K562 (cell line): ENCODE measurements around the gene KCTD13. TPM values are rescaled to one million over a fixed set of nuclear protein-coding genes. Genes with fewer than 3 reads are reported as not detected.

Experiments used
- ATAC-seq: fragments of 200-7000 bp; cut with Tn5 transposase; 3 replicates; pipeline ENCODE4 v1.9.1; 2020; ENCODE audit warnings: moderate library complexity
- BruUV-seq: library from RNA; stranded (reverse); fragments of 400-500 nt; replicated peaks from 2 replicates; lab custom pipeline; 2021; lab: Mats Ljungman, UMichigan
- CTCF ChIA-PET: fragments of 300-600 bp; formaldehyde crosslinking; extraction: SDS; loops from one replicate; lab custom pipeline; 2021; ENCODE audit warnings: low intra/inter-chr PET ratio; lab: Yijun Ruan, JAX
- POLR2A ChIA-PET: fragments of 300-600, 350-650 bp; sonication (Branson Sonifier 250); formaldehyde crosslinking; extraction: SDS; loops from one replicate; lab custom pipeline; 2021; ENCODE audit warnings: antibody characterized with exemption, inconsistent platforms; lab: Yijun Ruan, JAX
- DNase-seq, 4 experiments: peaks; one replicate each; pipeline versions ENCODE4 v3.0.0 to v3.0.0-alpha.2; 2011 to 2018; ENCODE audit warnings: low spot score in 3 of 4, mixed read lengths in 3 of 4; ENCODE audit errors: extremely low read depth in 1 of 4
- FAIRE-seq: peaks from 2 replicates; lab custom pipeline; 2011; peaks lifted over from hg19 to GRCh38; lab: Jason Lieb, UNC
- H2AFZ ChIP-seq: 2 replicates; pipeline ENCODE4 v1.6.0; 2011; ENCODE audit warnings: low read depth, low read length, control low read depth, inconsistent platforms
- H3K27ac ChIP-seq: fragments of 200-600 bp; 3 replicates; pipeline ENCODE4 v1.8.0; 2011; ENCODE audit warnings: low read depth, mild to moderate bottlenecking, control low read depth, inconsistent platforms, low read length, moderate library complexity, mixed read lengths; ENCODE audit errors: extremely low read depth
- H3K27me3 ChIP-seq, 2 experiments: fragments of 300-600 bp in 1 of 2; 2 replicates in 1 of 2; 3 replicates in 1 of 2; pipeline versions ENCODE4 v1.6.0 to v1.8.0; 2011; ENCODE audit warnings: inconsistent platforms in 2 of 2, low read length in 2 of 2, mild to moderate bottlenecking in 1 of 2, mixed read lengths in 1 of 2, moderate library complexity in 1 of 2; ENCODE audit not compliant: control insufficient read depth in 2 of 2, insufficient read depth in 2 of 2
- H3K36me3 ChIP-seq: fragments of 300-600 bp; 3 replicates; pipeline ENCODE4 v1.8.0; 2011; ENCODE audit warnings: mild to moderate bottlenecking, low read length, inconsistent platforms; ENCODE audit not compliant: control insufficient read depth, insufficient read depth
- H3K4me1 ChIP-seq, 2 experiments: fragments of 200-600 bp in 1 of 2; replicated peaks in 1 of 2; 2 replicates in 1 of 2; 3 replicates in 1 of 2; pipeline versions ENCODE4 v1.5.1 to v1.8.0; 2011; ENCODE audit warnings: inconsistent platforms in 2 of 2, low read length in 2 of 2, mild to moderate bottlenecking in 1 of 2, mixed read lengths in 1 of 2, moderate library complexity in 1 of 2; ENCODE audit not compliant: control insufficient read depth in 2 of 2, insufficient read depth in 2 of 2
- H3K4me2 ChIP-seq: 2 replicates; pipeline ENCODE4 v1.6.1; 2011; ENCODE audit warnings: low read length, control low read depth, inconsistent platforms, mixed read lengths; ENCODE audit not compliant: insufficient read depth
- H3K4me3 ChIP-seq: fragments of 200-600 bp; sonication (generic), shearing (Covaris generic); 2 replicates; pipeline ENCODE4 v1.5.1; 2016; ENCODE audit warnings: control low read depth, inconsistent platforms
- H3K79me2 ChIP-seq: fragments of 200-600 bp; 3 replicates; pipeline ENCODE4 v1.8.0; 2011; ENCODE audit warnings: low read length, inconsistent platforms; ENCODE audit not compliant: control insufficient read depth, insufficient read depth
- H3K9ac ChIP-seq, 2 experiments: 2 replicates each; pipeline versions ENCODE4 v1.6.0 to v1.6.1; 2011; ENCODE audit warnings: low read depth in 2 of 2, low read length in 2 of 2, control low read depth in 1 of 2, inconsistent platforms in 1 of 2, mild to moderate bottlenecking in 1 of 2, mixed read lengths in 1 of 2; ENCODE audit not compliant: insufficient read depth in 1 of 2
- H3K9me1 ChIP-seq: one replicate; pipeline ENCODE4 v1.6.0; 2011; ENCODE audit warnings: inconsistent platforms, mild to moderate bottlenecking, low read length, moderate library complexity; ENCODE audit not compliant: control insufficient read depth, insufficient read depth
- H3K9me3 ChIP-seq: replicated peaks from 2 replicates; pipeline ENCODE4 v1.5.1; 2011; ENCODE audit warnings: low read depth, low read length, inconsistent platforms; ENCODE audit not compliant: control insufficient read depth, insufficient read depth
- H4K20me1 ChIP-seq: replicated peaks from 2 replicates; pipeline ENCODE4 v1.6.1; 2011; ENCODE audit warnings: low read length, inconsistent platforms, mixed read lengths; ENCODE audit not compliant: control insufficient read depth, insufficient read depth
- FOXJ2 ChIP-seq: fragments of 200-800 bp; sonication (Bioruptor generic); IDR thresholded peaks from 2 replicates; pipeline ENCODE4 v1.6.1; 2016; ENCODE audit warnings: missing genetic modification characterization, missing compliant biosample characterization
- MAZ ChIP-seq, 2 experiments: fragments of 450-650 bp in 1 of 2; sonication (generic) in 1 of 2; formaldehyde crosslinking; IDR thresholded peaks in 1 of 2; conservative IDR thresholded peaks in 1 of 2; 2 replicates each; pipeline versions ENCODE4 v1.4.0 to v1.5.0; 2020; ENCODE audit warnings: mild to moderate bottlenecking in 1 of 2, missing genetic modification reagents in 1 of 2
- VEZF1 ChIP-seq: fragments of 200-800 bp; sonication (Bioruptor generic); IDR thresholded peaks from 2 replicates; pipeline ENCODE4 v1.6.1; 2017; ENCODE audit warnings: missing genetic modification characterization, missing compliant biosample characterization
- WHSC1 ChIP-seq: IDR thresholded peaks from one replicate; pipeline ENCODE4 v1.6.1; 2012; ENCODE audit warnings: low read length, control low read depth, inconsistent platforms
- WGBS: fragments of 100-300 bp; shearing (Covaris generic); methylation state at CpG from one replicate; pipeline ENCODE4 v1.1.6; 2016; ENCODE audit warnings: low coverage, mixed read lengths; ENCODE audit not compliant: insufficient coverage; ENCODE audit errors: missing lambda C conversion rate; 5-methylcytosine and 5-hydroxymethylcytosine counted together
- in situ Hi-C: fragments of 300-500 bp; cut with MboI; formaldehyde crosslinking; loops from 4 replicates; pipeline ENCODE4 v1.15.0; 2018; ENCODE audit warnings: inconsistent platforms, mixed read lengths
- intact Hi-C: fragments of 100-400 bp; cut with micrococcal nuclease; formaldehyde crosslinking; loops from 2 replicates; pipeline ENCODE4 v1.14.2; 2022
- polyA plus RNA-seq, 8 experiments: library from polyadenylated mRNA; depleted of rRNA in 4 of 8; stranded (reverse) in 5 of 8; unstranded in 3 of 8; fragments of >200 nt; fragmentation: Nextera tagmentation in 2 of 8; fragmentation: Illumina TruSeq in 1 of 8; extraction: Ambion mirVana in 2 of 8; extraction: Trizol in 1 of 8; gene quantifications; 2 replicates each; pipeline versions ENCODE4 v1.2.1 to v1.2.3, GENCODE V29; 2011 to 2014; ENCODE audit warnings: inconsistent platforms in 1 of 8, missing spikeins in 1 of 8
- total RNA-seq, 7 experiments: library from RNA; depleted of rRNA in 6 of 7; stranded (reverse); fragments of >200 nt in 6 of 7; fragmentation: Illumina TruSeq in 2 of 7; extraction: Trizol in 2 of 7; gene quantifications; 2 replicates each; pipeline versions ENCODE4 v1.2.1 to v1.2.3, GENCODE V29; 2011 to 2021; ENCODE audit warnings: low replicate concordance in 1 of 7
- TF ChIP-seq, protein P1 (sequence below), 2 experiments: fragments of 450-650 bp in 1 of 2; sonication (generic) in 1 of 2; formaldehyde crosslinking in 1 of 2; IDR thresholded peaks; 2 replicates each; pipeline versions ENCODE4 v1.7.1 to v1.9.0; 2016 to 2022; ENCODE audit warnings: inconsistent platforms in 1 of 2, mild to moderate bottlenecking in 1 of 2, missing genetic modification reagents in 1 of 2
- TF ChIP-seq, protein P2 (sequence below): sonication (generic); formaldehyde crosslinking; IDR thresholded peaks from 2 replicates; pipeline ENCODE4 v1.9.0; 2022; ENCODE audit warnings: mild to moderate bottlenecking, missing genetic modification reagents
- TF ChIP-seq, protein P3 (sequence below): fragments of 450-650 bp; conservative IDR thresholded peaks from 2 replicates; pipeline ENCODE4 v1.6.1; 2016; ENCODE audit warnings: missing genetic modification characterization, low read depth, mild to moderate bottlenecking, missing compliant biosample characterization, moderate library complexity

Gene KCTD13
- total and polyA plus RNA-seq, 9 of the 15 experiments (the other 6 are each of a cell fraction or from before 2014, with no cell fraction given) = 1.0 to 20.6 (median 9.8) TPM

DNA sequence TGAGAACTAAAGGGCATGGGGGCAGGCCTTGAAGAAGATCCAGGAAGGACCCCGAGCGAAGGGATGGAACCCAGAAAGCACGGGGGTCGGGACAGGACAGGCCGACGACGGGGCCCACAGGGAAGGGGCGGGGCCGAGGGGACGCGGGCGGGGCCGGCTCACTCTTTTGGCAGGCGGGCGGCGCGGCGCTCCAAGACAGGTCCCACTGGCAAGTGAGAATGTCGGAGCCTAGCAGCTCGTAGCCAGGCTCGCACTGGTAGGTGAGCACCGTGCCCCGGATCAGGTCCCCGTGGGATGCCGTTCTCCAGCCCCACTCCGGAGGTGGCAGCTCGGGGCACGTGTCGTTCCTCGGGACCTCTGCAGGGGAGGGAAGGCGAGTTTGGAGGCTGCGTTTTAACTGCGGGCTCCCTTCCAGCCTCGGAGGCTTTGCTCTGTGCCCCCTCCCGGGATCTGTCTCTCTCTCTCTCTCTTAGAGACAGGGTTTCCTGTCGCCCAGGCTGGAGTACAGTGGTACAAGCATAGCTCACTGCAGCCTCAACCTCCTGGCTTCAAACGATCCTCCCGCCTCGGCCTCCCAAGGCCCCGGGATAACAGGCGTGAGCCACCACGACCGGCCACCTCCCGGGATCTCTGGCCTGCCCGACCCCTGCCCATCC, 49.3 kb downstream of the KCTD13 start:
- peak overlapping the region; percentile 77 for H3K4me2 ChIP-seq
- CTCF ChIA-PET = no interaction called here
- peak overlapping the region; percentile 41 for H3K4me3 ChIP-seq
- ATAC-seq (peak; percentile 64), FAIRE-seq (no peak), DNase-seq (peak; percentile 42 to 72 (median 60))
- WGBS = 1% methylated on average over 33 of the region's 45 CpGs
- no peak overlapping the region for H3K27ac ChIP-seq
- no TSS peak for BruUV-seq
- peaks cover 6 to 7% of the 10 kb centered on the region in 2 experiments; a peak in 4 of 5 replicates for H3K27me3 ChIP-seq
- no peaks in the 10 kb centered on the region for H3K36me3 ChIP-seq
- H4K20me1 ChIP-seq = no peaks in the 10 kb centered on the region
- in situ Hi-C loops (no loop called here), intact Hi-C loops (no loop called here)
- H3K9me3 ChIP-seq = no peaks in the 10 kb centered on the region
- H3K9ac ChIP-seq = peak overlapping the region in 1 of 2 experiments; percentile 77; a peak in 2 of 4 replicates
- no peaks in the 10 kb centered on the region for H3K79me2 ChIP-seq
- POLR2A ChIA-PET = interaction anchor here (0.9 to 1.8 kb wide), 4 partner anchors 12 to 128 kb away, joined by 3 to 6 read pairs (median 4); partner anchors contain the start of genes CDIPT and KCTD13
- H3K4me1 ChIP-seq = peaks cover 8 to 37% of the 10 kb centered on the region in 2 experiments; a peak in 4 of 5 replicates
- no peaks in the 10 kb centered on the region for H3K9me1 ChIP-seq
- H2AFZ ChIP-seq = peak overlapping the region; percentile 94
- no peak for TF ChIP-seq WHSC1
- TF ChIP-seq, protein P1, sequence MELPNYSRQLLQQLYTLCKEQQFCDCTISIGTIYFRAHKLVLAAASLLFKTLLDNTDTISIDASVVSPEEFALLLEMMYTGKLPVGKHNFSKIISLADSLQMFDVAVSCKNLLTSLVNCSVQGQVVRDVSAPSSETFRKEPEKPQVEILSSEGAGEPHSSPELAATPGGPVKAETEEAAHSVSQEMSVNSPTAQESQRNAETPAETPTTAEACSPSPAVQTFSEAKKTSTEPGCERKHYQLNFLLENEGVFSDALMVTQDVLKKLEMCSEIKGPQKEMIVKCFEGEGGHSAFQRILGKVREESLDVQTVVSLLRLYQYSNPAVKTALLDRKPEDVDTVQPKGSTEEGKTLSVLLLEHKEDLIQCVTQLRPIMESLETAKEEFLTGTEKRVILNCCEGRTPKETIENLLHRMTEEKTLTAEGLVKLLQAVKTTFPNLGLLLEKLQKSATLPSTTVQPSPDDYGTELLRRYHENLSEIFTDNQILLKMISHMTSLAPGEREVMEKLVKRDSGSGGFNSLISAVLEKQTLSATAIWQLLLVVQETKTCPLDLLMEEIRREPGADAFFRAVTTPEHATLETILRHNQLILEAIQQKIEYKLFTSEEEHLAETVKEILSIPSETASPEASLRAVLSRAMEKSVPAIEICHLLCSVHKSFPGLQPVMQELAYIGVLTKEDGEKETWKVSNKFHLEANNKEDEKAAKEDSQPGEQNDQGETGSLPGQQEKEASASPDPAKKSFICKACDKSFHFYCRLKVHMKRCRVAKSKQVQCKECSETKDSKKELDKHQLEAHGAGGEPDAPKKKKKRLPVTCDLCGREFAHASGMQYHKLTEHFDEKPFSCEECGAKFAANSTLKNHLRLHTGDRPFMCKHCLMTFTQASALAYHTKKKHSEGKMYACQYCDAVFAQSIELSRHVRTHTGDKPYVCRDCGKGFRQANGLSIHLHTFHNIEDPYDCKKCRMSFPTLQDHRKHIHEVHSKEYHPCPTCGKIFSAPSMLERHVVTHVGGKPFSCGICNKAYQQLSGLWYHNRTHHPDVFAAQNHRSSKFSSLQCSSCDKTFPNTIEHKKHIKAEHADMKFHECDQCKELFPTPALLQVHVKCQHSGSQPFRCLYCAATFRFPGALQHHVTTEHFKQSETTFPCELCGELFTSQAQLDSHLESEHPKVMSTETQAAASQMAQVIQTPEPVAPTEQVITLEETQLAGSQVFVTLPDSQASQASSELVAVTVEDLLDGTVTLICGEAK (IDR thresholded peaks at IDR 0.05) = no peak
- TF ChIP-seq, protein P1 (CRISPR knock-in tag; IDR thresholded peaks at IDR 0.05) = peak; percentile 6; the same call in 1 of the 2 replicates
- peak; percentile 39 to 65; a peak in 2 of 4 replicates for TF ChIP-seq MAZ (CRISPR knock-in tag; conservative IDR thresholded peaks at IDR 0.05 in 1 of 2, IDR thresholded peaks at IDR 0.05 in 1 of 2)
- TF ChIP-seq, protein P2, sequence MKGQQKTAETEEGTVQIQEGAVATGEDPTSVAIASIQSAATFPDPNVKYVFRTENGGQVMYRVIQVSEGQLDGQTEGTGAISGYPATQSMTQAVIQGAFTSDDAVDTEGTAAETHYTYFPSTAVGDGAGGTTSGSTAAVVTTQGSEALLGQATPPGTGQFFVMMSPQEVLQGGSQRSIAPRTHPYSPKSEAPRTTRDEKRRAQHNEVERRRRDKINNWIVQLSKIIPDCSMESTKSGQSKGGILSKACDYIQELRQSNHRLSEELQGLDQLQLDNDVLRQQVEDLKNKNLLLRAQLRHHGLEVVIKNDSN (CRISPR knock-in tag) = peak; percentile 39
- TF ChIP-seq VEZF1 (CRISPR knock-in tag) = peak; percentile 58
- no peak for TF ChIP-seq FOXJ2
- TF ChIP-seq, protein P3, sequence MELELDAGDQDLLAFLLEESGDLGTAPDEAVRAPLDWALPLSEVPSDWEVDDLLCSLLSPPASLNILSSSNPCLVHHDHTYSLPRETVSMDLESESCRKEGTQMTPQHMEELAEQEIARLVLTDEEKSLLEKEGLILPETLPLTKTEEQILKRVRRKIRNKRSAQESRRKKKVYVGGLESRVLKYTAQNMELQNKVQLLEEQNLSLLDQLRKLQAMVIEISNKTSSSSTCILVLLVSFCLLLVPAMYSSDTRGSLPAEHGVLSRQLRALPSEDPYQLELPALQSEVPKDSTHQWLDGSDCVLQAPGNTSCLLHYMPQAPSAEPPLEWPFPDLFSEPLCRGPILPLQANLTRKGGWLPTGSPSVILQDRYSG (tag) = no peak
